Activated CD8-positive, alpha-beta memory T cell treated with anti-CD3 and anti-CD28 coated beads for 4 hours (primary cell): Measurements from ENCODE around the gene ACAP1.
"Not testable (repeated sequence)": the region's sequence is repeated elsewhere in the genome, so short reads cannot be mapped to it uniquely, and the experiment has no call there.

Experiments used
- DNase-seq, 2 donors: peaks; one replicate each; pipeline ENCODE4 v3.0.0-alpha.2; 2020; ENCODE audit warnings: low read depth in 2 of 2

ACAP1 gene

DNA sequence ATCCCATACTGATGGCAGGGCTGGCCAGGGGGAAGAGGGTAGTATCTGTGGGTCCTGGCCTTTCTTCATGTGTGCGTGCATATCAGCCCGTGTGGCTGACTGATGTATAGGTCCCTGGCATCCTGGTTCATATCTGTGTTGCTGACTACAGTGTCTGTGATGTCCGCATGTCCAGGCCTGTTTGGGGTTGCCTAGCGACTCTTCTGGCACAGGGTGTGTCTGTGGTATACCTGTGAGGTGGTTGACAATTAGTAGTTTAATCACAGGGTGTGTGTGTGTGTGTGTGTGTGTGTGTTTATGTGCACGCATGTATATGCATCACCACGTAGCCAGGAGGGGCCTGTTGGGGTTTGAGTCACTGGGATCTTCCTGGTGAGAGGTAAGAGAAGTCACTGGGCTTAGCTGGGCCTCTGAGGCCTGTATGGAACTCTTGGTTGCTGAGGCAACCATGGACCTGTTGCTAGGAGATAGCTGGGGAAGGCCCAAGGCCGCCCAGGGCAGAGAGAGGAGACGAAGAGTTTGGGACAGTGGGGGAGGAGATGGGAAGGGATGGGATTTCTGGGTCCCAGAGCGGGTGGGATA is 18.0 kb downstream of the ACAP1 start:
- no peak for DNase-seq

DNA sequence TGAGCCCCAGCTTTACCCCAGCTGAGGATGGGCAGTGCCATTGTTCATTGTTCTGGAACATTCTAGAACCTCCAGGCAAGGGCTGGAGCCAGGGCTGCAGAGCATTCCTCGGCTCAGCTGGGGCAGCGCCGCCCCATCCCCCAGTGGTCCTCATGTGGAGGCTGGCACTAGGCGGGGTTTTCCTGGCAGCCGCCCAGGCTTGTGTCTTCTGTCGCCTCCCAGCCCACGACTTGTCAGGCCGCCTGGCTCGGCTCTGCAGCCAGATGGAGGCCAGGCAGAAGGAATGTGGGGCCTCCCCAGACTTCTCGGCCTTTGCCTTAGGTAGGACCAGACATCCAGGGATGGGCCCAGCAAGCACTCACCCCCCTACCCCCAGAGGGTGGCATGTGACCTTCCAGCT is 18.7 kb downstream of the ACAP1 start, which contains the start of gene TMEM95:
TMEM95 (plus strand) TSS at position 104 of the 400 bp plus-strand sequence; CDS start at position 153, 49 bp downstream.
- no peak for DNase-seq

DNA sequence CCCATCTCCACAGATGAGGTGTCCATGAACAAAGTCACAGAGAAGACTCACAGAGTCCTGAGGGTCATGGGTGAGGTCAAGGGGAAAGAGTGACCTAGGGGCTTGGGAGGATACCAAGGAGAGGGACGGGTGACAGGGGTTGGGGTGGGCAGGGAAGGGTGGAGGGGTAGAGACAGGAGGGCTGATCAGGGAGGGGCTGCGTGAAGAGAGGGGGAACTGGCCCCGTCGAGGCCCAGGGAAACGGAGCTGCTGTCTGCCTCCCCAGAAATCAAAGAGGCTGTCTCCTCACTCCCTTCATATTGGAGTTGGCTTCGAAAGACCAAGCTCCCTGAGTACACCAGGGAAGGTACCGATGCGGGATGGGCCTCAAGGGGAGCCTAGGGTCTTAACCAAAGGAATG is 19.2 kb downstream of the ACAP1 start:
- DNase-seq: no peak

DNA sequence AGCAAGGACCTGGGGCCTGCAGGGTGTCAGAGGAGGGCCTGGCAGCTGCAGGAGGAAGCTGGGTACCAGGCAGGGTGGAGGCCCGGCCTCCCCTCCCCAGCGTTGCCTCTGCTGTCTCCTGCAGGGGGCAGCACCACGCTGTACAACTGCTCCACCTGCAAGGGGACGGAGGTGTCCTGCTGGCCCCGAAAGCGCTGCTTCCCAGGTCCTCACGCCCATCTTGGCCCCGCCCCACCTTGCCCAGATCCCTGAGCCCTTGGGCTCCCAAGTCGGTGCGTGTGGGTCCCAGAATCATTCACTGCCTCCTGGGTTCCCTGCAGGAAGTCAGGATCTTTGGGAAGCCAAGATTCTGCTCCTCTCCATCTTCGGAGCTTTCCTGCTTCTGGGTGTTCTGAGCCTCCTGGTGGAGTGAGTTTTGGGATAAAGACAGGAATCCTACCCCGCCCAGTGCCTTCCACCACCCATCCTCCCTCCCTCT is 19.8 kb downstream of the ACAP1 start:
- peak; percentile 67 to 73 for DNase-seq

DNA sequence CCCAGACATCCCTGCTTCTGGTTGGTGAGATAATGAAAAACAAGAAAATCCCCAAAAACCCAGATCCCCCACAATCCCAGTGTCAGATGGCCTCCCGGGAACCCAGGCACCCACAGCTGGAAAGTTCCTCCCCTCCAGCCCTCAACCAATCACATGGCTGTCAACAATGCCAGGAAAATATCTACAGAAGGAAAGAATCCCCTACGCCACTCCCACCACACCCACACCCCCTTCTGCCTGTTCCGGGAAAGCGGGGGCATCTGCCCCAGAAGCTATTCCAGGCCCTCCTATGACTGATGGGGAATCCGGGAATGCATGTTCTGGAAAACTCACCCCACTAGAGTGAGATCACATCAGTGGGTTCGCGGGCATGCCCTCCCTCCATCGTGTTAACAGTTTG is 20.4 kb downstream of the ACAP1 start:
- DNase-seq: no peak

DNA sequence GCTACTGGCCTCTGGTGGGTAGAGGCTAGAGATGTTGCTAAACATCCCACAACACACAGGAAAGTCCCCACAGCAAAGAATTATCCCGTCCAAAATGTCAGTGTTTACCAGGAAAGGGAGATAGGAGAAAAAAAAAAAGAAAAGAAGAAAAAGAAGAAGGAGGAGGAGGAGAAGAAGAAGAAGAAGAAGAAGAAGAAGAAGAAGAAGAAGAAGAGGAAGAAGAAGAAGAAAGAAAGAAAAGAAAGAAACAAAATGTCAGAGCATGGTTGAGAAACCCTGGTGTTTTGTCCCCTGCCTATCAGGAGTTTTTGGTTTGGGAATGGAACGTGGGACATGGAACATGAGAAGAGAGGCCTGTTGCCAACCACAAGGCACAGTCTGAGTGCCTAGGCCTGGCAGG is 21.1 kb downstream of the ACAP1 start:
- no peak for DNase-seq

DNA sequence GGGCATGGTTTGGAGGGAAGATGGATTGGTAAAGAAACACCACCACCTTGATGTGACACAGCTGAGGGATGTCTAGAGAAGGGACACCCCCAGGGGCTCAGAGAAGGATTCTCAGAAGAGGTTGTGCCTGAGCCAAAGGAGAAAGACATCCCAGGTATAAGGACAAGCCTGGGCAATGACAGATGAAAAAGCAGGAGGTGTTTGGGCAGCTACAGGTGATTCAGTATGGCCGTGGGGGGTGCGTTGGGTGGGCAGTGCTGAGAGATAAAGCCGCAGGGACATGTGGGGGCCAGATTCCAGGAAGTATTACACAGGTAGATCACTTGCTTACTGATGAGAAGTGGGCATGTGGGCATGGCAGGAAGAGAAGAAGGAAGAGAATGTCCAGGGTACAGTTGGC is 25.6 kb downstream of the ACAP1 start:
- DNase-seq: no peak

DNA sequence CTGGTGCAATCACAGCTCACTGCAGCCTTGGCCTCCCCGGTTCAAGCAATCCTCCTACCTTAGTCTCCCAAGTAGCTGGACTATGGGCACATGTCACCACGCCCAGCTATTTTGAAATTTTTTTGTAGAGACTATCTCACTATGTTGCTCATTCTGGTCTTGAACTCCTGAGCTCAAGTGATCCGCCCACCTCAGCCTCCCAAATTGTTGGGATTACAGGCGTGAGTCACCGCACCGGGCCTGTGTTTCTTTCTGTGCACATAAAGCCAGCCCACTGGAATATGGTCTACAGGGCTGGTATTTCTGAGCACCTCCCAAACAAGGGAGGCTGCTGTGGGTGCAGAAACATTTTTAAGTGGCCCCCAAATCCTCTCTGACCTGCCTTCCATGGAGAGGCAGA is 27.0 kb downstream of the ACAP1 start:
- no peak for DNase-seq

DNA sequence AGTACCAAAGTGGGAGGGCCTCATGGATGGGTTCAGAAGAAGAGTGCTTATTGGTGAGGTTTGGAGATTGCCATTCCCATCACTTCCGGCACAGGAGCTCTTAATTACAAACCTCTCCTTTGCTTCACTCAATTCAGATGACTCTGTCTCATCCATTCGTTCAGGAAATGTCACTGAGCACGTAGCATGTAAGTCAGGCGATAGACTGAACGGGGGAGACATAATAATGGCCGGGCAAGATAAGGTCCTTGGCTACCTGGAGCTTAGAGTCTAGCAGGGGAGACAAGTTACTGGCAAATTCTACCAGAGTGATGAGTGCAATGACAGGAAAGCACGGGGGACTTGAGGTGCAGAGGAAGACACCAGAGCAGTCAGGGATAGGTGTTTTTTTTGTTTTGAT is 29.6 kb downstream of the ACAP1 start:
- not testable (repeated sequence) for DNase-seq

DNA sequence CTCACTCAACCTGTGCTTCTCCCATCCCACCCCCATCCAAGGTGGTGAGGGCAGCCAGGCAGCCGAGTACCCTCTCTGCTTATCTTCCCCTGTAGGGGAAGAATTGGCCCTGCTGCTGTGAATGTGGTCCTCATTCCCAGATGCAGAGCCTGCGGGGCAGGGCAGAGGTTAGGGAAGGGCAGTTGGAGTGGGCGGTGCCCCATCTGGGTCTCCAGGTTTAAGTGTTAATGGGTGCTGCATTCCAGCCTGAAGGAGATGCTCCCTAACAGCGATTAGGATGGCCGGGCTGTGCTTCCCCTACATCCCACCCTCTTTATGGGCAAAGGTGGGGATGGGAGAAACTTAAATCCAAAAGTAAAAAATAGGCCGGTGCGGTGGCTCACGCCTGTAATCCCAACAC is 30.8 kb downstream of the ACAP1 start:
- no peak for DNase-seq

DNA sequence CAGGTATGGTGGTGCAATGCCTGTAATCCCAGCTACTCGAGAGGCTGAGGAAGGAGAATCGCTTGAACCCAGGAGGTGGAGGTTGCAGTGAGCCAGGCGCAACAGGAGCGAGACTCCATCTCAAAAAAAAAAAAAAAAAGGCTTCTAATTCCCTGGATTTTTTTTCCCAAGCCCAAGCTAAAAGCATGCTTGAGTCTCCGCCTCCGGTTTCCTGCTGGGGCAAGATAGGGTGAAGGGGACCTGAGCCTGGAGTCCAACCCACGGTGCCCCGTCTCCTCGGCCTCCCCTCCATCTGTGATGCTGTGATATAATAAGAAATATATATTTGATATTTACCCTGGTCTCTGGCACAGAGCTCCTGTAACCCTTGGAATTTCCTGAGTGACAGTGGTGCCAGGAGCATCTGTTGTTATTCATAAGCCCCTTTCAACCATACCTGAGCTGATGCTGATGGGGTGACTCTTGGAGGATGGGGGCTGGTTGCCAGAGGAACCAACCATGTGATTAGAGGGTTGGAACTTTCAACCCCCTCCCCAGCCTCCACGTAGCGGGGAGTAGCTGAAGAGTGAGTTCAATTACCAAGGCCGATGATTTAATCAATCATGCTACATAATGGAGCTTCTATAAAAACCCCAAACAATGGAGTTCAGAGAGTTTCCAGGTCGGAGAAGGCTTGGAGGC is 31.7 kb downstream of the ACAP1 start:
- no peak for DNase-seq

DNA sequence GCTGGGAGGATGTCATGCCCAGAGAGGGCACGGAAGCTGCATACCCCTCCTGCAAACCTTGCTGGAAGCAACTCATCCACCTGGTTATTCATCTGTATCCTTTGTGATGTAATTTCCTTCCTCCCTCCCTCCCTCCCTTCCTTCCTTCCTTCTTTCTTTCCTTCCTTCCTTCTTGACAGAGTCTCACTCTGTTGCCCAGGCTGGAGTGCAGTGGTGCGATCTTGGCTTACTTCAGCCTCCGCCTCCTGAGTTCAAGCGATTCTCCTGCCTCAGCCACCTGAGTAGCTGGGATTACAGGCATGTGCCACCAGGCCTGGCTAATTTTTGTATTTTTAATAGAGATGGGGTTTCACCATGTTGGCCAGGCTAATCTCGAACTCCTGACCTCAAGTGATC is 32.3 kb downstream of the ACAP1 start:
- not testable (repeated sequence) for DNase-seq

DNA sequence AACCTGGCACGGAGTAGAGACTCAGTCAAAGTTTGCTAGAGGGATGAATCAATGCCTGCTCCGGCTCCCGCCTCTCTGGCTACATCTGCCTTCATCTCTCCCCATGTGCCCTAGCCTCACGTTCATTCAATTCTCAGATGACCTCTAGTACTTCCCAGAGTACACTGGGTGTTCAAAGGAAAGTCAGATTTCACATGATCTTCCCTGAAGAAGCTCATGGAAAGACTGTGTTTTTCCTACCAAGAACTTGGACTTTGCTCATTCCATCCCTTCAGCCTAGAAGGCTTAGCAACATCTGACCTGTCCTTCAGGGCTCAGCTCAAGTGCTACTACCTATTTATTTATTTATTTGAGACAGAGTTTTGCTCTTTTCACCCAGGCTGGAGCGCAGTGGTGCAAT is 33.5 kb downstream of the ACAP1 start:
- DNase-seq: no peak

DNA sequence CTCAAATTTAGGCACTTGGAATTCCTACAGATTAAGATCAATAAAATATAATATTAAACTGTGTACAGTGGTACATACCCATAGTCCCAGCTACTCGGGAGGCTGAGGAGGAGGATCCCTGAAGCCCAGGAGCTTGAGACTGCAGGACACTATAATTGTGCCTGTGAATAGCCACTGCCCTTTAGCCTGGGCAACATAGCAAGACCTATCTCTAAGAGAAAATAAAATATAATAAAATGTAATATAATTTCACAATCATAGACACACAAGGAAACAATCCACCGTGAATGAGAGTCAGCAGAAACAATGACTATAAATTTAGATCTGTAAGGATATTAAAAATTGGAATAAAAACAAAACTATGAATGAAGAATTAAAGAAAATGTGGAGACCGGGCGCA is 34.5 kb downstream of the ACAP1 start:
- no peak for DNase-seq

DNA sequence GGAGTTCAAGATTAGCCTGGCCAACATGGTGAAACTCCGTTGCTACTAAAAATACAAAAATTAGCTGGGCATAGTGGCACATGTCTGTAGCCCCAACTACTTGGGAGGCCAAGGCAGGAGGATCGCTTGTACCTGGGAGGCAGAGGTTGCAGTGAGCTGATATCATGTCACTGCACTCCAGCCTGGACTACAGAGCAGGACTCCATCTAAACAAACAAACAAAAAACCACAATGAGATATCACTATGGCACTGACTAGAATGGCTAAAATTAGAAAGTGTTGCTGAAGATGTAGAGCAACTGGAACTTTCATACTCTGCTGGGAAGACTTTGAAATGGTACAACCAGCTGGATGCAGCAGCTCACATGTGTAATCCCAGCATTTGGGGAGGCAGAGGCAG is 38.0 kb downstream of the ACAP1 start:
- no peak for DNase-seq

DNA sequence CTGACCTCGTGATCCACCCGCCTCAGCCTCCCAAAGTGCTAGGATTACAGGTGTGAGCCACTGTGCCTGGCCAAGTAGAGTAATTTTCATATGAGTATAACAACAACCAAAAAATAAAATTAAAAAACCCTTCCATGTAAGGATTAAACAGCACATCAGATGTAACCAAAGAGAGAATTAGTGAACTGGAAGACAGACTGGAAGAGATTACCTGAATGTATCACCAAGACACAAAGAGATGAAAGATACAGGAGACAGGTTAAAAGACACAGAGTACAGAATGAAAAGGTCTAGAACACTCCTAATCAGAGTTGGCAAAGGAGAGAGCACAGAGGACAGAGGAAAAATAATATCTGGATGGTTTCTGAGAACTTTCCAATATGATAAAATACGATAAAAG is 42.8 kb downstream of the ACAP1 start:
- DNase-seq: no peak

DNA sequence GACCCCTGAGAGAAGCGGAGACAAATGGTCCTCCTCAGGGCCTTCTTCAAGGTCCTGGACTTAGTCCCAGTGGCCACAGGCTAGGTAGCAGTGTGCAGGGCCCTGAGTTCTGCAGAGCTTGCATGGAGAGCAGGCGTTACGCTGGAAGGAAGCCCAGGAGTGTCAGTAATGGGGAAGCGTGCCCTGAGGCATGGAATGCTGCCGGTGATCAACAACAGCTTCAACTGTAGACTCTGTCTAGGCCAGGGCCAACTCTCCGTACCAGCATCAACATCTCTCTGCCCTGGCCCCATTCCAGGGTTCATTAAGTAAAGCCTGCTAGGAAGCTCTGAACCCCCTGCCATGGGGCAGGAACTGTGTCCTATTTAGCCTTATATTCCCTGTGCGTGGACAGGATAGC is 44.0 kb downstream of the ACAP1 start:
- no peak for DNase-seq

DNA sequence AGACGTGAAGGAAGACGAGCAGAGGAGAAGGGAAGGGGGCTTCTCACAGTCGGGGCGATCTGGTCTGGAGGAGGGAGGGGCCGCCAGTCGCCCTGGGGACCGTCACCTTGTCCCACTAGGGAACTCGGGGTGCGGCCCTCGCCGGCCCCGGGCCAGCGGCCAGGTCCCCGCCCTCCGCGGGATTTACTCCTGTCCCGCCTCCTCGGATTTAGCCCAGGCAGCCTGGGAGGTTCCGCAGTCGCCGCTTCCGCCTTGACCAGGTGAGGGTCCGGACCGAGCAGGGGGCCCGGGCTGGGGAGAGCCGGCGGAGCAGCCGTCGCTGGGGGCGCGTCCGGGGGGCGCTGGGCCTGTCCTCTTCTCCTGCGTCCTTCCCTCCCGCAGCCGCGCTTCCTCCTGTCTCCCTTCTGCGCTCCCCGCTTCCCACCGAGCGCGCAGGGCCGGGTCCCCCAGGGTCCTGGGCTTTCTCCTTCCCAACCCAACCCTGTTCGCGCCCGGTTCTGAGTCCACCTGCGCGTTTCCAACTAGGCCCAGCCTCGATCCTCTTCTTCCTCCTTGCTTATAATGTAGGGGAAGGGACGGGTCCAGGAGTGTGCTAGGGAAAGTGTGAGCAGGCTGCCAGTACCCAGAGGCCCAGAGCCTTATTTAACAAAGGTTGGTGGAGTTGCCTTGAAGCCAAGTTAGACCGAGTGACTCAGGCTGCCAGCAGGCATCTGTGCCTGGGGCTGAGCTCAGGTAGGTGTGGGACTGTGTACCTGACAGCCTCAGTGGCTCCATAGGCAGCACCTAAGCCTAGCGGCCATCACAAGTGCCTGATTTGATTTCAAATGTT is 44.7 kb downstream of the ACAP1 start, which contains the start of gene TNK1:
TNK1 (plus strand) TSS at position 235 of the 829 bp plus-strand sequence. CDS start 1,838 bp downstream, outside the sequence.
- DNase-seq: no peak

DNA sequence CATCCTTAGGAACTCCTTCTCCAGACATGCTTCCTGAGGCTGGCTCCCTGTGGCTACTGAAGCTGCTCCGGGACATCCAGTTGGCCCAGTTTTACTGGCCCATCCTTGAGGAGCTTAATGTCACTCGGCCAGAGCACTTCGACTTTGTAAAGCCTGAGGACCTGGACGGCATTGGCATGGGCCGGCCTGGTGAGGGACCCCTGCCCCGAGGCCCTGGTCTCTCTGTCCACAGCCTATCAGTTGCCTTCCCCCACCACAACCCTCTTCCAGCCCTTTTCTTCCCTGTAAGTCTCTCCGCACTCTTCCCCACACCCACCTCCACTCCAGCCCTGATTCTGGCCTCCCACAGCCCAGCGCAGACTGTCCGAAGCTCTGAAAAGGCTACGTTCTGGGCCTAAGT is 46.6 kb downstream of the ACAP1 start:
- DNase-seq: no peak

DNA sequence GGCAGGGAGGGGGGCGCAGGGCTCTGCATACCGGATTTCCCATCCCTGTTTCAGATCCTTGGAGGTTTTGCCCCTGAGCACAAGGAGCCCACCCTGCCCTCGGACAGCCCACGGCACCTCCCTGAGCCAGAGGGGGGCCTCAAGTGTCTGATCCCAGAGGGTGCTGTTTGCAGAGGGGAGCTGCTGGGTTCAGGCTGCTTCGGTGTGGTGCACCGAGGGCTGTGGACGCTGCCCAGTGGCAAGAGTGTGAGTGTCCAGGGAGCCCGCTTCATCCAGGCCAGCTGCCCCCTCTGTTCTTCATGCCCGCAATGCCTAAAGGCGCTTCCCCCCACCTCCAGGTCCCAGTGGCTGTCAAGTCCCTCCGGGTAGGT is 47.0 kb downstream of the ACAP1 start:
- DNase-seq: no peak

DNA sequence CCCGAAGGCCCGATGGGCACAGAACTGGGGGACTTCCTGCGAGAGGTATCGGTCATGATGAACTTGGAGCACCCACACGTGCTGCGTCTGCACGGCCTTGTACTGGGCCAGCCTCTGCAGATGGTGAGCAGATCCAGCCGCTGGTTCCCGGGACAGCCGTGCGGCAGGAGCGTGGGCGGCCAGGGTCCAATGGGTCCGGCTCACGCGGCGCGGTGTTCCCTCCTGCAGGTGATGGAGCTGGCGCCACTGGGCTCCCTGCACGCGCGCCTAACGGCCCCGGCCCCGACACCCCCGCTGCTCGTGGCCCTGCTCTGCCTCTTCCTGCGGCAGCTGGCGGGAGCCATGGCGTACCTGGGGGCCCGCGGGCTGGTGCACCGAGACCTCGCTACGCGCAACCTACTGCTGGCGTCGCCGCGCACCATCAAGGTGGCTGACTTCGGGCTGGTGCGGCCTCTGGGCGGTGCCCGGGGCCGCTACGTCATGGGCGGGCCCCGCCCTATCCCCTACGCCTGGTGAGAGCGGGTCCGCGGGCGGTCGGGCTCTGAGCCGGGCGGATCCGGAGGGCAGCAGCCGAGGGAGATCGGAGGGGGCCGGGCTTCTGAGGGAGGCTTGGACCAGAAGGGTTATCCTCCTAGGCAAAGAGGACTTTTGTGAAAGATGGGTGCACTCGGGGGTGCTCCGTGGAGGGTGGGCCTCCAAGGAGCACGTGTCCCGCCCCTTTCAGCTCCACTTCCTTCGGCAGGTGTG is 47.6 kb downstream of the ACAP1 start:
- DNase-seq: peak; percentile 35 to 45

DNA sequence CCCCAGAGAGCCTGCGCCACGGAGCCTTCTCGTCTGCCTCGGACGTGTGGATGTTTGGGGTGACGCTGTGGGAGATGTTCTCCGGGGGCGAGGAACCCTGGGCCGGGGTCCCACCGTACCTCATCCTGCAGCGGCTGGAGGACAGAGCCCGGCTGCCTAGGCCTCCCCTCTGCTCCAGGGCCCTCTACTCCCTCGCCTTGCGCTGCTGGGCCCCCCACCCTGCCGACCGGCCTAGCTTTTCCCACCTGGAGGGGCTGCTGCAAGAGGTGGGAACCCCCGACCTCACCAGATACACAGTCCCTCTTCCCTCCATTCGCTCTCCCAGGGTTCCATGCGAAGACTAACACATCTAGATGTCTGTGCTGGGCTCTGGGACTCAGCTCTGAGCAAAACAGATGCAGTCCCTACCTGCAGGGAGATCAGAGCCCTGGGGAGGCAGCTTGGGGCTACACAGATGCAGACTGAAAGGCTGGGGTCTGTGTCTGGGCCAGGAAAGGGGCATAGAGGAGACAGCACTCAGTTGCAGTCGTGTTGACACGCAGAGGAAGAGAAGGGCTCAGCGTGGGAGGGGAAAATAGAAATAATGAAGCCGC is 48.3 kb downstream of the ACAP1 start:
- no peak for DNase-seq
